MM.1S (cell line): ENCODE results near the gene FBXL7.

ENCODE experiments used
- CTCF ChIP-seq: fragments of 300-600 bp; sonication (generic); IDR thresholded peaks from 2 replicates; pipeline ENCODE4 v1.5.1; 2016; ENCODE audit warnings: antibody characterized with exemption, low read length, mixed read lengths
- EZH2 ChIP-seq: fragments of 300-600 bp; sonication (generic); optimal IDR thresholded peaks from 2 replicates; pipeline ENCODE3; 2017; ENCODE audit warnings: low read depth, mild to moderate bottlenecking, antibody characterized with exemption, low read length, mixed read lengths

- TF ChIP-seq CTCF (no peak), EZH2 (no peak)
These were observed 127.1 kb downstream of the FBXL7 start for GRCh38 chr5:15627109-15627508.
